Measurements from ENCODE around the gene KRTAP9-7.

Gene KRTAP9-7

DNA sequence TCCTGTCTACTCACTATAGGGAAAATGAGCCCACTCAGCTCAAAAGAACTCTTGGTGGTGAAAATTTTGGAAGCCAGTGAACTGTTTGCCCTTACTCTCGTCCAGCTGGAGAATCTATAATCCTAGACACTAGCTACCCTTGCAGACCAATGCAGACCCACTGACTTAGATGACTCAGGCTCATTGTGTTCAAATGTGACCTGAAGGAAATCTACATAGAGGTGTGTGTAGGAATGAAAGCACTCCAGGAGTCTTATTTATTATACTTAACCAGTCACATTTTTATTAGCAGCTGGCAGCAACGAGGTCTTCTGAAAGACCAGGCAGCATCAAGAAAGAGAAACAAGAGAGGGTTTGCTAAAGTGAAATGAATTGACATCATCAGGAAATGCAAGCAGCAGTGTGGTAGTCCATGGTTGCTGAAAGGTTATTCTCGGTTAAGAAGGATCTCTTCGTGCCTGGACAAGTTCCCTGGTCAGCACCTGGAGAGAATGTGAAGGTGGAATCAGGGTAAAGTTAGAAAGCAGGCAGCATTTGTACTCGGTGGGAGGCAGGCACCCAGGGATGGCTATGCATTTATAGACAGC lies 25.8 kb downstream of the KRTAP9-7 start:
- DNase-seq (ENCODE audit: low read depth, low spot score): no peak
- TF ChIP-seq CTCF (IDR thresholded peaks at IDR 0.05; ENCODE audit: insufficient read depth, low read length, missing control alignments): no peak
- ChIA-PET CTCF (interaction anchor here (1.2 kb wide), 1 partner anchor 21 kb away, joined by 9 read pairs; no protein-coding TSS in a partner anchor), POLR2A (no interaction called here)
- H3K4me3 ChIP-seq (ENCODE audit: low read depth, low read length): no peak overlapping the region

- H3K4me3 ChIP-seq (ENCODE audit: low read depth, low read length): no peak within 1 kb of the TSS
- DNase-seq (ENCODE audit: low read depth, low spot score): no peak
- ChIA-PET CTCF (interaction anchor here (3.0 kb wide), 1 partner anchor 20 kb away, joined by 13 read pairs; no protein-coding TSS in a partner anchor), POLR2A (no interaction called here)
- TF ChIP-seq CTCF (IDR thresholded peaks at IDR 0.05; ENCODE audit: insufficient read depth, low read length, missing control alignments): no peak
These were observed 26.7 kb downstream of the KRTAP9-7 start, which contains the start of gene KRTAP29-1 for GRCh38 chr17:41301916-41302901. KRTAP29-1 (minus strand) TSS chr17:41302851; CDS start chr17:41302851, 0 bp downstream.

DNA sequence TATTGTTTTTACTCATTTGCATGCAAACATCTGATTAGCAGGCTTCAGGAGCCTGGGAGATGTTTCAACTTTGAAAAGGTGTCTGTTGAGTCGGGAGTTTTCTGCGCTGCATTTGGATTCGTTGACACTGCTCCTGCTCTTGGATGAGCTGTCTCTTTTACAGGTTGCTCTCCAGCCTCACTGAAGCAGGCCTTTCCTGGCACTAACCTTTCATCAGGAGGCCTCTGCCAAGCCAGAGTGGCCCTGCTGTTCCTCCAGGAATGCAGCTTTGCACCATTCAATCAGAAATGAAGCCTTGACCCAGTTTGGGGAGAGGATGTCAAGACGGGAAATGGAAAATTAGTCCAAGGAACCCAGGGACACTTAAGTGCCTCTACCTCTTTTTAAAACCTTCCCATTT lies 27.5 kb downstream of the KRTAP9-7 start:
- TF ChIP-seq CTCF (IDR thresholded peaks at IDR 0.05; ENCODE audit: insufficient read depth, low read length, missing control alignments): no peak
- ChIA-PET CTCF (interaction anchor here (3.0 kb wide), 1 partner anchor 19 kb away, joined by 13 read pairs; no protein-coding TSS in a partner anchor), POLR2A (no interaction called here)
- DNase-seq (ENCODE audit: low read depth, low spot score): no peak
- H3K4me3 ChIP-seq (ENCODE audit: low read depth, low read length): no peak overlapping the region

DNA sequence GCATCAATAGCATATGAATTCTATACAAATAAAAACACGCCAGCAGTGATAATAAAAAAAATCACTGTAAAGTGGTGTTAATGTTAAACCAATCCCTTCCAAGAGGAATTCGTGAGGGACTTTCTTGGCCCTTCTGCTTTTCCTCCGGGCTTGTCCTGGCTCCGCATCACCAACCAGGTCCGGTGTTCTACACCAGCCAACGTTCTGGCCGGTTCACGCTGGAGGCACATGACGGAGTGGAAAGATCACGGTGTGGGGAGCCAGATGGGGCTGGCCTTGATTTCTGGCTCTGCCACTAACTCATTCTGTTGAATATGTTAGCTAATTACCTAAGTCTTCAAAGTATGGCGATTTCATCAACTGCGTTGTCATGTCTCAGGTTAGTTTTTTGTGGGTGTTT lies 28.6 kb downstream of the KRTAP9-7 start:
- ChIA-PET CTCF (interaction anchor here (3.0 kb wide), 1 partner anchor 18 kb away, joined by 13 read pairs; no protein-coding TSS in a partner anchor), POLR2A (no interaction called here)
- TF ChIP-seq CTCF (IDR thresholded peaks at IDR 0.05; ENCODE audit: insufficient read depth, low read length, missing control alignments): no peak
- DNase-seq (ENCODE audit: low read depth, low spot score): no peak
- no peak overlapping the region for H3K4me3 ChIP-seq (ENCODE audit: low read depth, low read length)

- CTCF ChIA-PET: interaction anchor here (2.6 kb wide), 1 partner anchor 15 kb away, joined by 9 read pairs; no protein-coding TSS in a partner anchor
- TF ChIP-seq CTCF (IDR thresholded peaks at IDR 0.05; ENCODE audit: insufficient read depth, low read length, missing control alignments): no peak
These were observed 32.1 kb downstream of the KRTAP9-7 start for GRCh38 chr17:41307647-41308046.

More at GRCh38 chr17:41307647-41308046, 32.1 kb downstream of the KRTAP9-7 start:
- POLR2A ChIA-PET: no interaction called here
- H3K4me3 ChIP-seq (ENCODE audit: low read depth, low read length): no peak overlapping the region
- DNase-seq (ENCODE audit: low read depth, low spot score): no peak

Measured in AG04449 (cell line).